ENCODE measurements around the gene AZGP1.
"Not testable (repeated sequence)": the region's sequence is repeated elsewhere in the genome, so short reads cannot be mapped to it uniquely, and the experiment has no call there.

Gene AZGP1

GRCh38 chr7:99997545-99998137 is 21.8 kb upstream of the AZGP1 start:
- DNase-seq (ENCODE audit: low read depth) = no peak
- H3K4me3 ChIP-seq (ENCODE audit: low read depth, low read length) = no peak overlapping the region

GRCh38 chr7:99996755-99997544 is 21.1 kb upstream of the AZGP1 start:
- no peak for TF ChIP-seq CTCF (IDR thresholded peaks at IDR 0.05; ENCODE audit: control insufficient read depth, extremely low read depth, insufficient read depth)
- H3K4me3 ChIP-seq (ENCODE audit: low read depth, low read length) = no peak overlapping the region
- no peak for DNase-seq (ENCODE audit: low read depth)

More at GRCh38 chr7:99997545-99998137, 21.8 kb upstream of the AZGP1 start:
- TF ChIP-seq CTCF (IDR thresholded peaks at IDR 0.05; ENCODE audit: control insufficient read depth, extremely low read depth, insufficient read depth) = no peak

GRCh38 chr7:99994819-99995218 is 19.0 kb upstream of the AZGP1 start:
- DNase-seq (ENCODE audit: low read depth) = no peak
- no peak for TF ChIP-seq CTCF (IDR thresholded peaks at IDR 0.05; ENCODE audit: control insufficient read depth, extremely low read depth, insufficient read depth)
- H3K4me3 ChIP-seq (ENCODE audit: low read depth, low read length) = no peak overlapping the region

GRCh38 chr7:99992330-99993038 is 16.7 kb upstream of the AZGP1 start:
- no peak for TF ChIP-seq CTCF (IDR thresholded peaks at IDR 0.05; ENCODE audit: control insufficient read depth, extremely low read depth, insufficient read depth)
- H3K4me3 ChIP-seq (ENCODE audit: low read depth, low read length) = no peak overlapping the region
- DNase-seq (ENCODE audit: low read depth) = no peak

- not testable (repeated sequence) for H3K4me3 ChIP-seq (ENCODE audit: low read depth, low read length); DNase-seq (ENCODE audit: low read depth)
These were observed 15.7 kb upstream of the AZGP1 start for GRCh38 chr7:99991543-99991942.

GRCh38 chr7:99990460-99990852 is 14.6 kb upstream of the AZGP1 start:
- DNase-seq (ENCODE audit: low read depth) = no peak
- no peak overlapping the region for H3K4me3 ChIP-seq (ENCODE audit: low read depth, low read length)
- no peak for TF ChIP-seq CTCF (IDR thresholded peaks at IDR 0.05; ENCODE audit: control insufficient read depth, extremely low read depth, insufficient read depth)

GRCh38 chr7:99987846-99988245 is 12.0 kb upstream of the AZGP1 start:
- TF ChIP-seq CTCF (IDR thresholded peaks at IDR 0.05; ENCODE audit: control insufficient read depth, extremely low read depth, insufficient read depth) = no peak
- no peak for DNase-seq (ENCODE audit: low read depth)
- no peak overlapping the region for H3K4me3 ChIP-seq (ENCODE audit: low read depth, low read length)

- not testable (repeated sequence) for DNase-seq (ENCODE audit: low read depth); H3K4me3 ChIP-seq (ENCODE audit: low read depth, low read length)
These were observed 11.5 kb upstream of the AZGP1 start for GRCh38 chr7:99987306-99987705.

Measured in LNCaP clone FGC (cell line).